ENCODE results near the gene C8G. TPM values are rescaled to one million over a fixed set of nuclear protein-coding genes. Genes with fewer than 3 reads are reported as not detected.

Gene C8G
- total and polyA plus RNA-seq, 2 of the 8 experiments (the other 6 are each of a cell fraction or from before 2014, with no cell fraction given), result 0.62 to 0.80 TPM

- TF ChIP-seq KDM4A (IDR thresholded peaks at IDR 0.05; ENCODE audit: low read depth, low read length, severe bottlenecking) (no peak), SUZ12 (IDR thresholded peaks at IDR 0.05; ENCODE audit: low read length) (no peak), SIX5 (IDR thresholded peaks at IDR 0.05; ENCODE audit: low read depth, low read length) (no peak), TCF12 (IDR thresholded peaks at IDR 0.05; ENCODE audit: low read depth, low read length) (no peak)
These were observed 19.9 kb downstream of the C8G start (continued) for GRCh38 chr9:136964833-136965422.
